HG03196 (cell line): ENCODE measurements around the gene EDDM13.
"Not testable (repeated sequence)": the region's sequence is repeated elsewhere in the genome, so short reads cannot be mapped to it uniquely, and the experiment has no call there.

Source experiments
- ATAC-seq: cut with Tn5 transposase; IDR thresholded peaks from one replicate; pipeline ENCODE4 v1.9.1; 2021; ENCODE audit not compliant: unreplicated experiment

Gene EDDM13

GRCh38 chr19:56295531-56296455, 23.2 kb downstream of the EDDM13 start:
- ATAC-seq = no peak

- no peak for ATAC-seq
These were observed 24.5 kb downstream of the EDDM13 start for GRCh38 chr19:56297010-56297409.

- ATAC-seq = no peak
These were observed 27.1 kb downstream of the EDDM13 start for GRCh38 chr19:56299688-56300087.

- no peak for ATAC-seq
These were observed 28.6 kb downstream of the EDDM13 start for GRCh38 chr19:56301155-56301554.

GRCh38 chr19:56301886-56302620, 29.5 kb downstream of the EDDM13 start:
- ATAC-seq = no peak

GRCh38 chr19:56304243-56304642, 31.7 kb downstream of the EDDM13 start:
- ATAC-seq = no peak

- no peak for ATAC-seq
These were observed 33.5 kb downstream of the EDDM13 start for GRCh38 chr19:56306016-56306415.

GRCh38 chr19:56307062-56307461, 34.5 kb downstream of the EDDM13 start:
- ATAC-seq = not testable (repeated sequence)

- no peak for ATAC-seq
These were observed 36.2 kb downstream of the EDDM13 start for GRCh38 chr19:56308792-56309191.

GRCh38 chr19:56309511-56310185, 37.1 kb downstream of the EDDM13 start:
- no peak for ATAC-seq

GRCh38 chr19:56310462-56310861, 37.9 kb downstream of the EDDM13 start:
- ATAC-seq = no peak

GRCh38 chr19:56312342-56312741, 39.8 kb downstream of the EDDM13 start:
- no peak for ATAC-seq

- ATAC-seq = no peak
These were observed 40.5 kb downstream of the EDDM13 start for GRCh38 chr19:56312787-56313657.

- no peak for ATAC-seq
These were observed 41.5 kb downstream of the EDDM13 start for GRCh38 chr19:56314018-56314380.

GRCh38 chr19:56314381-56315076, 42.0 kb downstream of the EDDM13 start, which contains the start of gene ZSCAN5A:
Gene ZSCAN5A (minus strand): TSS chr19:56314839. CDS start chr19:56225046, 89,793 bp downstream.
- ATAC-seq = peak; percentile 78

- peak; percentile 82 for ATAC-seq
These were observed 42.7 kb downstream of the EDDM13 start for GRCh38 chr19:56315077-56315828.

GRCh38 chr19:56316728-56317127, 44.2 kb downstream of the EDDM13 start:
- no peak for ATAC-seq

- ATAC-seq = no peak
These were observed 45.2 kb downstream of the EDDM13 start for GRCh38 chr19:56317749-56318148.

- ATAC-seq = no peak
These were observed 47.4 kb downstream of the EDDM13 start for GRCh38 chr19:56319991-56320390.
